Heart left ventricle (tissue), 16 donors: ENCODE data around the gene RSRP1. TPM values are rescaled to one million over a fixed set of nuclear protein-coding genes. Genes with fewer than 3 reads are reported as not detected.
A peak's percentile ranks its signal among the peaks of the same experiment; 100 is the strongest.
"Not testable (repeated sequence)": the region's sequence is repeated elsewhere in the genome, so short reads cannot be mapped to it uniquely, and the experiment has no call there.

ENCODE experiments used
- ATAC-seq, 4 donors: fragments of 200-7000 bp; cut with Tn5 transposase; one replicate each; pipeline ENCODE4 v1.9.1; 2020 to 2022; ENCODE audit warnings: moderate library complexity in 4 of 4, mild to moderate bottlenecking in 3 of 4, moderate number of reproducible peaks in 1 of 4
- DNase-seq, 5 donors: peaks; one replicate each; pipeline ENCODE4 v3.0.0-alpha.2; 2020
- H3K27ac ChIP-seq, 12 donors: fragments of 200-600 bp; sonication (generic) in 4 of 12; one replicate each; pipeline versions ENCODE4 v1.5.0 to v1.8.0; 2016 to 2022; ENCODE audit warnings: mild to moderate bottlenecking in 2 of 12
- H3K27me3 ChIP-seq, 9 donors: fragments of 200-600 bp; sonication (generic) in 2 of 9; one replicate each; pipeline versions ENCODE4 v1.5.1 to v1.8.0; 2016 to 2022; ENCODE audit warnings: mild to moderate bottlenecking in 3 of 9
- H3K36me3 ChIP-seq, 9 donors: fragments of 200-600 bp; sonication (generic) in 2 of 9; one replicate each; pipeline versions ENCODE4 v1.5.0 to v1.8.0; 2018 to 2022; ENCODE audit warnings: mild to moderate bottlenecking in 2 of 9
- H3K4me1 ChIP-seq, 12 donors: fragments of 200-600 bp; sonication (generic) in 4 of 12; one replicate each; pipeline versions ENCODE4 v1.5.0 to v1.8.0; 2016 to 2022; ENCODE audit warnings: mild to moderate bottlenecking in 3 of 12
- H3K4me3 ChIP-seq, 12 donors: fragments of 200-600 bp; sonication (generic) in 4 of 12; one replicate each; pipeline versions ENCODE4 v1.5.0 to v1.8.0; 2017 to 2022; ENCODE audit warnings: mild to moderate bottlenecking in 9 of 12, moderate library complexity in 4 of 12
- H3K9me3 ChIP-seq, 12 donors: fragments of 200-600 bp; sonication (generic) in 4 of 12; one replicate each; pipeline versions ENCODE4 v1.5.0 to v1.8.0; 2016 to 2022; ENCODE audit warnings: mild to moderate bottlenecking in 1 of 12
- POLR2A ChIP-seq, 2 donors: fragments of 450-650 bp; IDR thresholded peaks; one replicate each; pipeline ENCODE4 v1.6.1; 2017; ENCODE audit warnings: antibody characterized with exemption in 2 of 2, mild to moderate bottlenecking in 2 of 2, moderate library complexity in 2 of 2
- WGBS, 4 donors: extraction: QIAGEN DNeasy Blood & Tissue Kit in 2 of 4; methylation state at CpG; one replicate each; pipeline versions ENCODE4 v1.1.5 to v1.1.7; 2013 to 2018; 5-methylcytosine and 5-hydroxymethylcytosine counted together
- intact Hi-C, 10 donors: fragments of 100-400 bp; cut with DNase I; formaldehyde crosslinking; loops; one replicate each; pipeline versions ENCODE4 v1.11.1 to v1.14.2; 2022
- long read RNA-seq, 3 donors: library from polyadenylated mRNA; unstranded; transcript quantifications; one replicate each; pipeline ENCODE4 v2.0.0, GENCODE V29; 2020 to 2021
- polyA plus RNA-seq, 2 donors: library from polyadenylated mRNA; stranded (reverse); fragments of 200-250 nt; gene quantifications; one replicate each; pipeline ENCODE4 v1.2.3, GENCODE V29; 2013
- total RNA-seq, 9 donors: library from RNA; depleted of rRNA in 2 of 9; stranded (reverse); fragments of >200 nt in 2 of 9; fragmentation: NEBNext Ultra II Directional in 3 of 9; extraction: Animal tissue kit (Norgen Biotek cat#: 25700) in 3 of 9; gene quantifications; one replicate each; pipeline versions ENCODE4 v1.1.0 to v1.2.4, GENCODE V29; 2016 to 2023
- TF ChIP-seq, protein P1 (sequence below), 12 donors: fragments of 200-600 bp; sonication (generic) in 4 of 12; IDR thresholded peaks; one replicate each; pipeline versions ENCODE4 v1.5.0 to v1.8.0; 2018 to 2022; ENCODE audit warnings: antibody characterized with exemption in 12 of 12, mild to moderate bottlenecking in 5 of 12
- donor health status: ischemic (EF 13 %, LVEDD 7.1; RV severe dilation, severe dysfunction).
- donor health status: healthy with polysubstance abuse.
- donor health status: DM: no; HTN: yes; CAD: no.
- donor health status: DM: no; HTN: no; CAD: no.
- donor health status: ischemic (EF 25% LVEDD 6.9; RV normal size, moderate dysfunction).
- donor health status: ischemic (EF 25% LVEDD 5.7; RV mildly dilated, moderate dysfunction).
- donor health status: healthy.
- donor health status: DM: yes; HTN: yes; CAD: no.
- donor health status: ischemic (EF 35%, LVEDD 5.7; RV mildly dilated, moderate dysfunction).
- donor health status: nonischemic (EF 11% LVEDD 7.7; RV severe dilation, severe dysfunction).
- donor health status: DM: yes; HTN: yes; CAD: no.
- donor health status: PGD.
- donor health status: ischemic (EF 29% LVEDD 5.4; RV normal size, mild dysfunction).
- donor health status: nonischemic (EF 23%, LVEDD 6.1; RV moderate dilation, normal function).

RSRP1 gene
- total RNA-seq (10 to 100 TPM; 14.4 to 51.4 (median 29.4) TPM), polyA plus RNA-seq (100 to 1,000 TPM in 1 of 2 donors, 10 to 100 TPM in 1; 19.3 to 114 TPM)
- long read RNA-seq, donor 1, partial matches to known transcripts: 2 of 15 reads
- long read RNA-seq, donor 1, other reads (novel, unspliced or antisense): 11 of 15 reads
- long read RNA-seq, donor 2, partial matches to known transcripts: 2 of 16 reads
- long read RNA-seq, donor 2, other reads (novel, unspliced or antisense): 12 of 16 reads
- long read RNA-seq, donor 3, partial matches to known transcripts: 1 of 10 reads
- long read RNA-seq, donor 3, other reads (novel, unspliced or antisense): 6 of 10 reads

DNA sequence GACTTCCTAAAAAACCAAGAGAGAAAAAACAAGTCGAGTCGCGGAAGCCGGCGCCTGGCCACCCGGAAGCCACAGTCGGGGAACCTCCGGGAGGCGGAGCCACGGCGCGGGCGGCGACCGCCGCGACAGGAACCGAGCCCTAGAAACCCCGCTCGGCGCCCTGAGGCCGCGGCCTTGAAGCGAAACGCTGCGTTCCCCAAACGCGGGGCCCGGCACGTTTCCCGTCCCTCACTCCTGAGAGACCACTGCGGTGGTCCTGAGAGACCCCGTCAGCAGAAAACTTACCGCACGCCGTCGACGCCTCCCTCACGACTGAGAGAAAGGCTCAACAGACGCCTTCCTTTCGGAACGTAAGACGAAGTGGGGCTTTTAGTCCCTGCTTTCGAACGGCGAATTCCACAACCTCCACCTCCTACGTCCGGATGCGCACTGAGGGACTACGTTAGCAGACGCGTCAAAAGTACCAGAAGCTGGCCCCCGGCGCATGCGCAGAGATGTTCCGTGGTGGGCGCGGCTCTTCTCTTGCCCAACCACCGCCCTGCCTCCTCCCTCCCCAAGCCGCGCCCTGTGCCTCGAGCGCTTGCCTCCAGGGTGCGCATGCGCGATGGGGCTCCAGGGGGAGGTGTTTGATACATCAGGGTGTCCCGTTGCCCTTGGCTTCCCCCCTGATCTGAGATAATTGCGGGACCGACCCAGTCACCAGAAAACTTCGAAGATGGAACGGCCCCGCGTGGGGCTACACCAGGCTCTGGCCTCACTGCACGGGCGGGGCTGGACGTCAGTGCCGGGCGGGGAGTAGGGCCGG, at the start of gene RSRP1:
RSRP1 (minus strand) TSS at position 431 of the 805 bp plus-strand sequence. CDS start 491 bp downstream, outside the sequence.
- Histone ChIP-seq H3K4me3 (peak within 1 kb of the TSS; percentile 63 to 98 (median 80)), H3K27ac (peak within 1 kb of the TSS; percentile 95 to 100 (median 100)), H3K4me1 (peaks cover 7 to 46% (median 27%) of the 10 kb centered on the region in 12 donors), H3K36me3 (peaks cover 0 to 47% (median 32%) of the 10 kb centered on the region in 9 donors), H3K9me3 (no peaks in the 10 kb centered on the region), H3K27me3 (no peaks in the 10 kb centered on the region)
- TF ChIP-seq, protein P1, sequence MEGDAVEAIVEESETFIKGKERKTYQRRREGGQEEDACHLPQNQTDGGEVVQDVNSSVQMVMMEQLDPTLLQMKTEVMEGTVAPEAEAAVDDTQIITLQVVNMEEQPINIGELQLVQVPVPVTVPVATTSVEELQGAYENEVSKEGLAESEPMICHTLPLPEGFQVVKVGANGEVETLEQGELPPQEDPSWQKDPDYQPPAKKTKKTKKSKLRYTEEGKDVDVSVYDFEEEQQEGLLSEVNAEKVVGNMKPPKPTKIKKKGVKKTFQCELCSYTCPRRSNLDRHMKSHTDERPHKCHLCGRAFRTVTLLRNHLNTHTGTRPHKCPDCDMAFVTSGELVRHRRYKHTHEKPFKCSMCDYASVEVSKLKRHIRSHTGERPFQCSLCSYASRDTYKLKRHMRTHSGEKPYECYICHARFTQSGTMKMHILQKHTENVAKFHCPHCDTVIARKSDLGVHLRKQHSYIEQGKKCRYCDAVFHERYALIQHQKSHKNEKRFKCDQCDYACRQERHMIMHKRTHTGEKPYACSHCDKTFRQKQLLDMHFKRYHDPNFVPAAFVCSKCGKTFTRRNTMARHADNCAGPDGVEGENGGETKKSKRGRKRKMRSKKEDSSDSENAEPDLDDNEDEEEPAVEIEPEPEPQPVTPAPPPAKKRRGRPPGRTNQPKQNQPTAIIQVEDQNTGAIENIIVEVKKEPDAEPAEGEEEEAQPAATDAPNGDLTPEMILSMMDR (IDR thresholded peaks at IDR 0.05): peak in 4 of 12 donors; percentile 12 to 27 (median 14)
- peak; percentile 85 to 100 for TF ChIP-seq POLR2A (IDR thresholded peaks at IDR 0.05)
- intact Hi-C loops: loop anchor here in 4 of 10 donors (2.0 to 10.0 kb wide), 7 partner anchors 90 to 748 kb away; partner anchors contain the start of genes MTFR1L (in 2 of the 4), TMEM50A (in 2 of the 4) and PAFAH2 (in 1 of the 4)
- ATAC-seq: peak; percentile 92 to 97 (median 96)
- WGBS, 4 donors: 0 to 1% (median 0%) methylated on average over 29 to 79 of the region's 79 CpGs
- DNase-seq: peak; percentile 100

DNA sequence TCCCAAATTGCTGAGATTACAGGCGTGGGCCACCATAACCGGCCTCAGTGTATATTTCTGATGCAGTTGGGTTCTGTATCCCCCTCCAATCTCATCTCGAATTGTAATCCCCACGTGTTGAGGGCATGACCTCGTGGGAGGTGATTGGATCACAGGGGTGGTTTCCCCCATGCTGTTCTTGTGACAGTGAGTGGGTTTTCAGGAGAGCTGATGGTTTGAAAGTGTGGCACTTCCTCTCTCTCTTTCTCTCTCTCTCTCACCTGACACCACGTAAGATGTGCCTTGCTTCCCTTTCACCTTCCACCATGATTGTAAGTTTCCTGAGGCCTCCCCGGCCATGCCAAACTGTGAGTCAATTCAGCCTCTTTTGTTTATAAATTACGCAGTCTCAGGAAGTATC, 49.2 kb upstream of the RSRP1 start:
- H3K36me3 ChIP-seq, intact Hi-C loops, H3K4me3 ChIP-seq, H3K27me3 ChIP-seq, H3K27ac ChIP-seq, H3K9me3 ChIP-seq, DNase-seq, ATAC-seq: not testable (repeated sequence)
- H3K4me1 ChIP-seq: peaks cover 0 to 14% (median 0%) of the 10 kb centered on the region in 12 donors
- 60 to 74% (median 71%) methylated on average over 5 to 7 of the region's 8 CpGs for WGBS, 4 donors

- H3K4me3 ChIP-seq, H3K27ac ChIP-seq, H3K27me3 ChIP-seq, H3K9me3 ChIP-seq, DNase-seq, intact Hi-C loops, H3K36me3 ChIP-seq, H3K4me1 ChIP-seq: not testable (repeated sequence)
- 56 to 71% (median 66%) methylated on average over 5 to 7 of the region's 14 CpGs for WGBS, 4 donors
- ATAC-seq: peak in 1 of 4 donors; percentile 41
These were observed 47.9 kb upstream of the RSRP1 start for GRCh38 chr1:25294889-25295826.

DNA sequence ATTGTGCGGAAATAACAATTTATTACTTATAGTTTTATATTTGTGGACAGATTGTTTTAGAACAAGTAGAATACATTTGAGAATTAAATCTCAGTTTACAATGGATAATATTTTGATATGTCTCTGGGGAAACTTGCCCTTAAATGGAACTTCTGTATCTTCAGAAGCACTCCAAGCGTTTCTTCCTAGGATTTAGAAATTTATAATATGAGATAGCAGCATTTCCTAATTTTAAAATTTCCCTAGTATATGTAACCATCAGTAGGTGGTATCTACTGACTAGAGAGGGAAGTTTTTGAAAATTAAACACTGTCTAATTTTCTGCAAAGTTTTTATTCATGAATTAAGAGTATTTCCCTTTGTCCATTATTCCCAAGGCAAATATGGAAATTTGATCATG, 46.2 kb upstream of the RSRP1 start:
- ATAC-seq, H3K9me3 ChIP-seq, DNase-seq, H3K4me3 ChIP-seq, H3K4me1 ChIP-seq, H3K36me3 ChIP-seq, H3K27me3 ChIP-seq, H3K27ac ChIP-seq, intact Hi-C loops: not testable (repeated sequence)
- 90 to 94% (median 92%) methylated on average over 2 of the region's 2 CpGs for WGBS, 4 donors

GRCh38 chr1:25290043-25290442, 42.8 kb upstream of the RSRP1 start:
- H3K9me3 ChIP-seq, intact Hi-C loops, H3K27me3 ChIP-seq, DNase-seq, H3K4me1 ChIP-seq, H3K36me3 ChIP-seq, H3K27ac ChIP-seq, H3K4me3 ChIP-seq: not testable (repeated sequence)
- TF ChIP-seq, protein P1 (IDR thresholded peaks at IDR 0.05): peak in 1 of 12 donors; percentile 30
- WGBS, 4 donors: 25 to 61% (median 27%) methylated on average over 5 of the region's 6 CpGs; no CpG with 5 or more reads in 1 of the 4 donors
- ATAC-seq: peak in 1 of 4 donors; percentile 59

- not testable (repeated sequence) for H3K27ac ChIP-seq, H3K36me3 ChIP-seq, DNase-seq, H3K4me1 ChIP-seq, H3K4me3 ChIP-seq, H3K9me3 ChIP-seq, H3K27me3 ChIP-seq, ATAC-seq
- 88 to 100% (median 96%) methylated on average over 1 to 5 of the region's 8 CpGs; no CpG with 5 or more reads in 1 of the 4 donors for WGBS, 4 donors
- intact Hi-C loops: loop anchor here in 4 of 10 donors (5.0 to 10.0 kb wide), 4 partner anchors 114 to 234 kb away; no protein-coding TSS in a partner anchor
These were observed 41.4 kb upstream of the RSRP1 start for GRCh38 chr1:25288573-25289101.

DNA sequence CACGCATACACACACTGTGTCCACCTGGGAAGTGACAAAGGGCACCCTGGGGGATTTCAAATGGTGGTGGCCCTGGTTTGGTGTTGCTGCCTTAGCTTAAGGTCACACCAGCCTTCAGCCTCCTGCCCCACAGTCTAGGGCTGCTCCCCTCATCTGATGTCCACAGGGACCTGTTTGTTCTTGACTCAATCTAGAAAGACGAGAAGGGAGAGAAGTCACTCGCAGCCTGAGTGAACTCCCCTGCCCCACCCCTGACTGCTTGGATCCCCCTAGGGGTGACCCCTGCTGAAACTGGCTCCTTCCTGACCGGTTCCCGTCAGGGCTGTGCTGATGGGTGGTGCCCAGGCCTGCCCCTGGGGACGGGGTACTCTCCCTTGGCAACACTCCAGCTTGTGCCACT, 39.9 kb upstream of the RSRP1 start:
- H3K36me3 ChIP-seq, H3K4me3 ChIP-seq, H3K9me3 ChIP-seq, H3K4me1 ChIP-seq, DNase-seq, H3K27me3 ChIP-seq, H3K27ac ChIP-seq: not testable (repeated sequence)
- intact Hi-C loops: loop anchor here in 4 of 10 donors (5.0 to 10.0 kb wide), 4 partner anchors 115 to 235 kb away; no protein-coding TSS in a partner anchor
- WGBS, 4 donors: 69 to 89% (median 81%) methylated on average over 3 to 5 of the region's 6 CpGs
- peak in 1 of 4 donors; percentile 29 for ATAC-seq
